Neural crest cell (in vitro differentiated cells): ENCODE data around the gene MESD. TPM values are rescaled to one million over a fixed set of nuclear protein-coding genes. Genes with fewer than 3 reads are reported as not detected.

ENCODE experiments used
- DNase-seq: peaks from one replicate; pipeline ENCODE4 v3.0.0; 2021; ENCODE audit warnings: low read depth, mixed read lengths, low spot score
- H3K27ac Mint-ChIP-seq: one replicate; pipeline ENCODE4 v1.8.0; 2021; ENCODE audit warnings: mild to moderate bottlenecking, mixed read lengths; ENCODE audit not compliant: unreplicated experiment
- H3K27me3 Mint-ChIP-seq: 2 replicates; pipeline ENCODE4 v1.8.0; 2021; ENCODE audit warnings: low read depth, mild to moderate bottlenecking, mixed read lengths
- H3K36me3 Mint-ChIP-seq: 2 replicates; pipeline ENCODE4 v1.8.0; 2021; ENCODE audit warnings: low read depth, mild to moderate bottlenecking, mixed read lengths
- H3K4me1 Mint-ChIP-seq: 2 replicates; pipeline ENCODE4 v1.8.0; 2021; ENCODE audit warnings: mixed read lengths
- H3K4me3 Mint-ChIP-seq: one replicate; pipeline ENCODE4 v1.8.0; 2021; ENCODE audit warnings: mild to moderate bottlenecking, mixed read lengths
- H3K9me3 Mint-ChIP-seq: 2 replicates; pipeline ENCODE4 v1.8.0; 2021; ENCODE audit warnings: mixed read lengths
- CTCF ChIP-seq: fragments of 200-600 bp; sonication (generic); conservative IDR thresholded peaks from 2 replicates; pipeline ENCODE4 v1.5.0; 2021; ENCODE audit warnings: antibody characterized with exemption, mild to moderate bottlenecking
- total RNA-seq: library from RNA; stranded (reverse); gene quantifications from 2 replicates; pipeline ENCODE4 v1.2.1, GENCODE V29; 2021

MESD gene
- total RNA-seq, 1 donor from 2014 or later = 30.7 TPM

- Mint-ChIP-seq H3K4me3 (no peak overlapping the region), H3K9me3 (no peaks in the 10 kb centered on the region), H3K36me3 (peaks cover 16% of the 10 kb centered on the region), H3K27me3 (no peaks in the 10 kb centered on the region), H3K4me1 (no peaks in the 10 kb centered on the region), H3K27ac (no peak overlapping the region)
- no peak for TF ChIP-seq CTCF
- DNase-seq = no peak
Observed at GRCh38 chr15:80945605-80946004, 44.0 kb downstream of the MESD start.

- H3K36me3 Mint-ChIP-seq = peaks cover 16% of the 10 kb centered on the region
- no peaks in the 10 kb centered on the region for H3K9me3 Mint-ChIP-seq
- DNase-seq = no peak
- no peaks in the 10 kb centered on the region for H3K27me3 Mint-ChIP-seq
- H3K4me1 Mint-ChIP-seq = no peaks in the 10 kb centered on the region
- no peak for TF ChIP-seq CTCF
- no peak overlapping the region for H3K4me3 Mint-ChIP-seq
- H3K27ac Mint-ChIP-seq = no peak overlapping the region
Observed at GRCh38 chr15:80944818-80945217, 44.8 kb downstream of the MESD start.

- no peaks in the 10 kb centered on the region for H3K4me1 Mint-ChIP-seq
- no peak overlapping the region for H3K4me3 Mint-ChIP-seq
- H3K9me3 Mint-ChIP-seq = no peaks in the 10 kb centered on the region
- peak overlapping the region; percentile 88 for H3K27ac Mint-ChIP-seq
- H3K36me3 Mint-ChIP-seq = peaks cover 14% of the 10 kb centered on the region
- no peak for DNase-seq
- TF ChIP-seq CTCF = no peak
- H3K27me3 Mint-ChIP-seq = no peaks in the 10 kb centered on the region
Observed at GRCh38 chr15:80942746-80943565, 46.7 kb downstream of the MESD start.

GRCh38 chr15:80942266-80942665 is 47.4 kb downstream of the MESD start:
- peaks cover 14% of the 10 kb centered on the region for H3K36me3 Mint-ChIP-seq
- H3K27ac Mint-ChIP-seq = no peak overlapping the region
- no peaks in the 10 kb centered on the region for H3K27me3 Mint-ChIP-seq
- no peaks in the 10 kb centered on the region for H3K4me1 Mint-ChIP-seq
- H3K9me3 Mint-ChIP-seq = no peaks in the 10 kb centered on the region
- DNase-seq = no peak
- no peak for TF ChIP-seq CTCF
- no peak overlapping the region for H3K4me3 Mint-ChIP-seq

- Mint-ChIP-seq H3K4me1 (peaks cover 7% of the 10 kb centered on the region), H3K27ac (no peak overlapping the region), H3K9me3 (no peaks in the 10 kb centered on the region), H3K4me3 (no peak overlapping the region), H3K27me3 (no peaks in the 10 kb centered on the region), H3K36me3 (peaks cover 14% of the 10 kb centered on the region)
- DNase-seq = no peak
- no peak for TF ChIP-seq CTCF
Observed at GRCh38 chr15:80940851-80941250, 48.8 kb downstream of the MESD start.
